DND-41 (cell line): ENCODE measurements around the gene GPATCH8.

ENCODE experiments used
- ATAC-seq: fragments of 200-7000 bp; cut with Tn5 transposase; 3 replicates; pipeline ENCODE4 v1.9.1; 2021; ENCODE audit warnings: low read depth; ENCODE audit not compliant: insufficient read depth
- DNase-seq: peaks from one replicate; pipeline ENCODE4 v3.0.0-alpha.2; 2020
- H2AFZ ChIP-seq: 2 replicates; pipeline ENCODE4 v1.6.0; 2012; ENCODE audit warnings: low read depth, low read length
- H3K27ac ChIP-seq: 2 replicates; pipeline ENCODE4 v1.5.1; 2012; ENCODE audit warnings: low read length, inconsistent platforms
- H3K27me3 ChIP-seq: fragments of 200-600 bp; sonication (generic); 2 replicates; pipeline ENCODE4 v1.6.0; 2012; ENCODE audit warnings: low read length, mild to moderate bottlenecking, inconsistent platforms; ENCODE audit not compliant: insufficient read depth, poor library complexity
- H3K36me3 ChIP-seq: 2 replicates; pipeline ENCODE4 v1.5.1; 2012; ENCODE audit warnings: low read length, inconsistent platforms; ENCODE audit not compliant: insufficient read depth
- H3K4me1 ChIP-seq: 2 replicates; pipeline ENCODE4 v1.5.1; 2012; ENCODE audit warnings: mild to moderate bottlenecking, low read length; ENCODE audit not compliant: insufficient read depth
- H3K4me2 ChIP-seq: 2 replicates; pipeline ENCODE4 v1.6.0; 2012; ENCODE audit warnings: mild to moderate bottlenecking, moderate library complexity, low read length, inconsistent platforms; ENCODE audit not compliant: insufficient read depth
- H3K4me3 ChIP-seq, 2 experiments: fragments of 200-600 bp in 1 of 2; shearing (Covaris generic) in 1 of 2; 2 replicates each; pipeline ENCODE4 v1.5.1; 2012 to 2016; ENCODE audit warnings: inconsistent platforms in 2 of 2, low read length in 2 of 2, mild to moderate bottlenecking in 2 of 2, low read depth in 1 of 2, moderate library complexity in 1 of 2
- H3K79me2 ChIP-seq: 2 replicates; pipeline ENCODE4 v1.6.0; 2012; ENCODE audit warnings: low read length, inconsistent platforms; ENCODE audit not compliant: insufficient read depth
- H3K9ac ChIP-seq: 2 replicates; pipeline ENCODE4 v1.6.0; 2012; ENCODE audit warnings: low read depth, mild to moderate bottlenecking, inconsistent platforms, low read length, moderate library complexity
- H3K9me3 ChIP-seq: 2 replicates; pipeline ENCODE4 v1.5.1; 2012; ENCODE audit warnings: low read length, moderate library complexity, mild to moderate bottlenecking, inconsistent platforms; ENCODE audit not compliant: insufficient read depth, severe bottlenecking
- H4K20me1 ChIP-seq: 2 replicates; pipeline ENCODE4 v1.6.0; 2012; ENCODE audit warnings: low read length; ENCODE audit not compliant: insufficient read depth
- CTCF ChIP-seq: IDR thresholded peaks from 2 replicates; pipeline ENCODE4 v1.5.1; 2012; ENCODE audit warnings: borderline replicate concordance, low read length, moderate library complexity, mild to moderate bottlenecking; ENCODE audit not compliant: poor library complexity, severe bottlenecking; ENCODE audit errors: extremely low read depth
- EZH2 ChIP-seq: IDR thresholded peaks from 3 replicates; pipeline ENCODE4 v1.6.1; 2012; ENCODE audit warnings: borderline replicate concordance, low read depth, mild to moderate bottlenecking, moderate library complexity, low read length, inconsistent platforms; ENCODE audit not compliant: severe bottlenecking

GPATCH8 gene

GRCh38 chr17:44384823-44385286 lies 118.4 kb downstream of the GPATCH8 start:
- Histone ChIP-seq H3K27ac (no peak overlapping the region), H2AFZ (peak overlapping the region; percentile 59), H3K4me2 (peak overlapping the region; percentile 70), H3K27me3 (peaks cover 2% of the 10 kb centered on the region), H3K4me1 (peaks cover 10% of the 10 kb centered on the region), H3K9ac (peak overlapping the region; percentile 18; the same call in 1 of the 2 replicates), H3K4me3 (peak overlapping the region in 1 of 2 experiments; percentile 44; a peak in 2 of 4 replicates), H3K36me3 (no peaks in the 10 kb centered on the region), H3K9me3 (no peaks in the 10 kb centered on the region), H3K79me2 (no peaks in the 10 kb centered on the region), H4K20me1 (no peaks in the 10 kb centered on the region; the same call in 1 of the 2 replicates)
- TF ChIP-seq CTCF: no peak
- no peak for TF ChIP-seq EZH2
- no peak for DNase-seq
- peak; percentile 22; the same call in 2 of the 3 replicates for ATAC-seq

DNA sequence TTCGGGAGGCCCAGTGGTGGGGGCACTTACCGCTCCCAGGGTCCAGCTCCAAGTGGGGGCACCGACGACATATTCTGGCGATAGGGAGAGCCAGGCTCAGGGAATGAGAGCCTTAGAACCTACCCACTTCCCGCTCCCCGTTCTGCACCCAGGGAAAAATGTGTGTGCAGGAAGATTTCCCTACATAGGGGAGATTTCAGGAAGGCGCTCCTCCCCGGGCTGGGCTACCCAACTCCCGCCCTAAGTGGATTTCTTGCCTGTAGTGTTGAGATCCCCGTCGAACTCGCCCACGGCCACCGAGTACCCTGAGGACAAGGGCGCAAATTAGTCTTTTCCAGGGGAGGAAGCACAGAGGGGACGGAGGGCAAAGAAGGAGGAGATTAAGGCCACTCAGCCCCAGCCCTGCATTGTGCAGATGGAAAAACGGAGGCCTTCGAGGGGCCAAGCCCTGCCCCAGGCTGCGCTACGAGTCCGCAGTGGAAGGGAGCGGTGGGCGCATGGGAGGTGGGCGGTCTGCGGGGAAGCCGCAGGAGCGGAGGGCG lies 118.9 kb downstream of the GPATCH8 start:
- Histone ChIP-seq H3K4me1 (peaks cover 10% of the 10 kb centered on the region), H3K9ac (no peak overlapping the region), H3K4me2 (peak overlapping the region; percentile 70; the same call in 1 of the 2 replicates)

DNA sequence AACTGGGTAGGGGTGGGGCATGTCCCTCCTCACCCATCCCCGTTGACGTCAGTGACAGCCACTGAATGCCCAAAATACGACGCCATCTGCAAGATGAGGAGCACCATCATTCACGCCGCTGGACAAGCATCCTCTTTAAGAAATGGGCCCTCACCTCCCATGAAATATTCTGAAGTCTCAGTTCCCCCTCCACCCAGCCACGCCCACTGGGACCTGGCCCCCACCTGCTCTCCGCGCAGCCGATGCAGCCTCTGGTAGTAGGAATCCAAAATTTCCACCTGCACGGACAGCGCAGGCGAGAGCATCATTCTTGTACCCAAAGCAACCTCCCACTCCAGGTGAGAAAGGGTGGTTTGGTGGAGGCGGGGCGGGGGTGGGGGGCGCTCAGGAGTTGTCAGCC lies 119.3 kb downstream of the GPATCH8 start:
- Histone ChIP-seq H3K4me3 (no peak overlapping the region), H3K4me1 (peaks cover 10% of the 10 kb centered on the region), H3K27me3 (peaks cover 2% of the 10 kb centered on the region), H3K79me2 (no peaks in the 10 kb centered on the region), H3K36me3 (no peaks in the 10 kb centered on the region), H3K27ac (no peak overlapping the region), H3K9me3 (no peaks in the 10 kb centered on the region), H2AFZ (no peak overlapping the region), H4K20me1 (no peaks in the 10 kb centered on the region; the same call in 1 of the 2 replicates), H3K4me2 (no peak overlapping the region), H3K9ac (no peak overlapping the region)
- no peak for TF ChIP-seq CTCF
- no peak for TF ChIP-seq EZH2
- ATAC-seq: no peak
- no peak for DNase-seq

More for the DNA sequence above, 118.9 kb downstream of the GPATCH8 start:
- Histone ChIP-seq H2AFZ (no peak overlapping the region), H3K27me3 (peaks cover 2% of the 10 kb centered on the region), H3K36me3 (no peaks in the 10 kb centered on the region), H3K79me2 (no peaks in the 10 kb centered on the region), H3K4me3 (no peak overlapping the region), H3K9me3 (no peaks in the 10 kb centered on the region), H3K27ac (no peak overlapping the region), H4K20me1 (no peaks in the 10 kb centered on the region; the same call in 1 of the 2 replicates)
- TF ChIP-seq CTCF (no peak), EZH2 (no peak)
- DNase-seq (no peak), ATAC-seq (no peak)

DNA sequence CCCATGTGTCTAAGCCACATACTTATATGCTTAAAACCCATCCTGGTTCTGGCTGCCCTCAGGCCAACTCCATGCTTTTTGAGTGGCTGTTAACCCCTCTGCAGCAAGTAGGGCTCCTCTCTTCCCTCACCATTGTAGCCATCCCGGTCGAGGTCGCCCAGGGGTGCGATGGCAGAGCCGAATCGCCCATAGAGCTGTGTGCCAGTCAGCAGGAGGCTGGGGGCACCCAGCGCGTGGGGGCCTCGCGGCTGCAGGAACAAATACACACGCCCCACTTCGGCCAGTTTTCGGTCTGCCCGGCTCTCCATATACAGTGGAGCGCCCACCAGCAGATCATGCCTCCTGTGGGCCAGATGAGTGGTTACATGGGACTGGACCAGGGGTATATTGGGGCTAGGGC lies 119.8 kb downstream of the GPATCH8 start:
- Histone ChIP-seq H3K79me2 (no peaks in the 10 kb centered on the region), H2AFZ (no peak overlapping the region), H3K4me2 (no peak overlapping the region), H3K4me1 (peaks cover 10% of the 10 kb centered on the region), H3K36me3 (no peaks in the 10 kb centered on the region), H4K20me1 (no peaks in the 10 kb centered on the region; the same call in 1 of the 2 replicates), H3K4me3 (no peak overlapping the region), H3K27ac (no peak overlapping the region), H3K9me3 (no peaks in the 10 kb centered on the region), H3K27me3 (peaks cover 2% of the 10 kb centered on the region), H3K9ac (no peak overlapping the region)
- DNase-seq (no peak), ATAC-seq (no peak)
- TF ChIP-seq CTCF: no peak
- no peak for TF ChIP-seq EZH2
